Keratinocyte (primary cell): ENCODE results near the gene PUM1. TPM values are rescaled to one million over a fixed set of nuclear protein-coding genes. Genes with fewer than 3 reads are reported as not detected.

Experiments
- DNase-seq: peaks from one replicate; pipeline ENCODE4 v3.0.0-alpha.2; 2011; ENCODE audit warnings: low read depth, missing footprints, low spot score
- FAIRE-seq: peaks from 2 replicates; lab custom pipeline; 2011; peaks lifted over from hg19 to GRCh38; lab: Jason Lieb, UNC
- H2AFZ ChIP-seq: 2 replicates; pipeline ENCODE4 v1.6.0; 2012; ENCODE audit warnings: low read length, control low read depth, inconsistent platforms; ENCODE audit not compliant: control insufficient read depth
- H3K27ac ChIP-seq: 2 replicates; pipeline ENCODE4 v1.5.1; 2011; ENCODE audit warnings: low read length; ENCODE audit not compliant: control insufficient read depth, insufficient read depth
- H3K27me3 ChIP-seq: 3 replicates; pipeline ENCODE4 v1.6.0; 2011; ENCODE audit warnings: low read length; ENCODE audit not compliant: control insufficient read depth, insufficient read depth; ENCODE audit errors: extremely low read depth
- H3K36me3 ChIP-seq, 2 experiments: 2 replicates in 1 of 2; 3 replicates in 1 of 2; pipeline ENCODE4 v1.5.1; 2011; ENCODE audit warnings: low read length in 2 of 2, mild to moderate bottlenecking in 1 of 2; ENCODE audit not compliant: control insufficient read depth in 2 of 2, insufficient read depth in 2 of 2; ENCODE audit errors: extremely low read depth in 1 of 2
- H3K4me1 ChIP-seq: 3 replicates; pipeline ENCODE4 v1.5.1; 2011; ENCODE audit warnings: low read length; ENCODE audit not compliant: control insufficient read depth, insufficient read depth; ENCODE audit errors: extremely low read depth
- H3K4me2 ChIP-seq: 3 replicates; pipeline ENCODE4 v1.6.0; 2011; ENCODE audit warnings: low read depth, low read length; ENCODE audit not compliant: control insufficient read depth, insufficient read depth; ENCODE audit errors: extremely low read depth
- H3K4me3 ChIP-seq, 3 experiments: fragments of 200-600 bp in 1 of 3; sonication (generic) in 1 of 3; 2 replicates in 2 of 3; 3 replicates in 1 of 3; pipeline ENCODE4 v1.5.1; 2011 to 2016; ENCODE audit warnings: low read length in 3 of 3, mild to moderate bottlenecking in 3 of 3, control low read depth in 2 of 3, inconsistent platforms in 1 of 3, low read depth in 1 of 3, mixed read lengths in 1 of 3, mixed run types in 1 of 3, moderate library complexity in 1 of 3; ENCODE audit not compliant: control insufficient read depth in 2 of 3, insufficient read depth in 2 of 3; ENCODE audit errors: extremely low read depth in 1 of 3
- H3K79me2 ChIP-seq: 2 replicates; pipeline ENCODE4 v1.6.0; 2012; ENCODE audit warnings: low read length; ENCODE audit not compliant: control insufficient read depth, insufficient read depth
- H3K9ac ChIP-seq: 3 replicates; pipeline ENCODE4 v1.6.0; 2011; ENCODE audit warnings: low read length; ENCODE audit not compliant: control insufficient read depth, insufficient read depth; ENCODE audit errors: extremely low read depth
- H3K9me1 ChIP-seq: 3 replicates; pipeline ENCODE4 v1.6.0; 2011; ENCODE audit warnings: low read length; ENCODE audit not compliant: control insufficient read depth, insufficient read depth; ENCODE audit errors: extremely low read depth
- H3K9me3 ChIP-seq: 2 replicates; pipeline ENCODE4 v1.5.1; 2012; ENCODE audit warnings: low read depth, low read length; ENCODE audit not compliant: control insufficient read depth
- H4K20me1 ChIP-seq: 3 replicates; pipeline ENCODE4 v1.6.0; 2011; ENCODE audit warnings: low read length; ENCODE audit not compliant: control insufficient read depth, insufficient read depth; ENCODE audit errors: extremely low read depth
- EZH2 ChIP-seq: IDR thresholded peaks from one replicate; pipeline ENCODE4 v1.6.1; 2012; ENCODE audit warnings: inconsistent platforms, mild to moderate bottlenecking, low read length, moderate library complexity
- dilution Hi-C: fragments of 300-500 bp; cut with MboI; formaldehyde crosslinking; loops from one replicate; pipeline ENCODE4 v1.7.0; 2020; ENCODE audit warnings: low sequenced_read_pairs; ENCODE audit not compliant: extremely low pct_ligation_motif_present
- polyA plus RNA-seq, 5 experiments: library from polyadenylated mRNA; depleted of rRNA in 3 of 5; stranded (reverse) in 3 of 5; stranded (forward) in 1 of 5; unstranded in 1 of 5; fragments of >200 nt; gene quantifications; 1 replicate in 1 of 5; 2 replicates in 3 of 5; 3 replicates in 1 of 5; pipeline versions ENCODE4 v1.2.1 to v1.2.3, GENCODE V29; 2011 to 2012; ENCODE audit warnings: missing spikeins in 2 of 5, low read depth in 1 of 5, low replicate concordance in 1 of 5
- TF ChIP-seq, protein P1 (sequence below), 3 experiments: IDR thresholded peaks in 1 of 3; conservative IDR thresholded peaks in 1 of 3; optimal IDR thresholded peaks in 1 of 3; 2 replicates in 2 of 3; 3 replicates in 1 of 3; pipeline versions ENCODE3 to v1.5.1; 2011; ENCODE audit warnings: low read length in 3 of 3, mild to moderate bottlenecking in 3 of 3, moderate library complexity in 2 of 3, control low read depth in 1 of 3, inconsistent platforms in 1 of 3; ENCODE audit not compliant: insufficient read depth in 2 of 3; ENCODE audit errors: extremely low read depth in 1 of 3

PUM1 gene
- polyA plus RNA-seq, 1 donor (not counting 4 experiments of a cell fraction or from before 2014, with no cell fraction given) = 68.6 TPM

DNA sequence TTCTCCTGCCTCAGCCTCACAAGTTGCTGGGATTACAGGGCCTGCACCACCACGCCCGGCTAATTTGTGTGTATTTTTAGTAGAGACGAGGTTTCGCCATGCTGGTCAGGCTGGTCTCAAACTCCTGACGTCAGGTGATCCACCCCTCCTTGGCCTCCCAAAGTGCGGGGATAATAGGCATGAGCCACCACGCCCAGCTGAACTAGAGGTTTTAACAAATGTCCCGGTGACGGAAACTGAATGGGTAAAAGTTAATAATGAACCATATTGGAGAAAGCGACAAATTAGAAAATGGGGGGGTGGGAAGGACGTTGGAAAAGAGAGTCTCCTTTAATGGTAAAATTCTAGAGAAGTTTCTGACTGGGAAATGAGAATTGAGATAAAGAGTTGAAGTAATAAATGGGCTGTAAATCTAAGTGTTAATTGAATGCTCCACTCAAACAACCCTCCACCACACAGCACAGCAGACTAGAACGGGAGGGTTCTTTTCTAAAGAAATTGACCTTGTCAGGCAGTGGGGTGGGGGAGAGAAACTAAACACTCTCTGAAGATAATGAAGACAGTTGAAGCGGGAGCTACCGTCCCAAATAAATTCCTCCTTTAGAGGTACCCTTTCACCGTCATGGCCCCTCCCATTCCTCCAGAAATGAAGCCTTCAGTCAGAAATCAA, 46.9 kb upstream of the PUM1 start:
- no peak overlapping the region for H2AFZ ChIP-seq
- FAIRE-seq = no peak
- no peak overlapping the region for H3K27ac ChIP-seq
- no peaks in the 10 kb centered on the region for H3K79me2 ChIP-seq
- no peaks in the 10 kb centered on the region for H3K36me3 ChIP-seq
- H3K4me3 ChIP-seq = no peak overlapping the region
- TF ChIP-seq EZH2 = no peak
- TF ChIP-seq, protein P1, sequence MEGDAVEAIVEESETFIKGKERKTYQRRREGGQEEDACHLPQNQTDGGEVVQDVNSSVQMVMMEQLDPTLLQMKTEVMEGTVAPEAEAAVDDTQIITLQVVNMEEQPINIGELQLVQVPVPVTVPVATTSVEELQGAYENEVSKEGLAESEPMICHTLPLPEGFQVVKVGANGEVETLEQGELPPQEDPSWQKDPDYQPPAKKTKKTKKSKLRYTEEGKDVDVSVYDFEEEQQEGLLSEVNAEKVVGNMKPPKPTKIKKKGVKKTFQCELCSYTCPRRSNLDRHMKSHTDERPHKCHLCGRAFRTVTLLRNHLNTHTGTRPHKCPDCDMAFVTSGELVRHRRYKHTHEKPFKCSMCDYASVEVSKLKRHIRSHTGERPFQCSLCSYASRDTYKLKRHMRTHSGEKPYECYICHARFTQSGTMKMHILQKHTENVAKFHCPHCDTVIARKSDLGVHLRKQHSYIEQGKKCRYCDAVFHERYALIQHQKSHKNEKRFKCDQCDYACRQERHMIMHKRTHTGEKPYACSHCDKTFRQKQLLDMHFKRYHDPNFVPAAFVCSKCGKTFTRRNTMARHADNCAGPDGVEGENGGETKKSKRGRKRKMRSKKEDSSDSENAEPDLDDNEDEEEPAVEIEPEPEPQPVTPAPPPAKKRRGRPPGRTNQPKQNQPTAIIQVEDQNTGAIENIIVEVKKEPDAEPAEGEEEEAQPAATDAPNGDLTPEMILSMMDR (optimal IDR thresholded peaks at IDR 0.05 in 1 of 3, IDR thresholded peaks at IDR 0.05 in 1 of 3, conservative IDR thresholded peaks at IDR 0.05 in 1 of 3; ENCODE audit: extremely low read depth in 1 of 3, insufficient read depth in 2 of 3, low read length in 3 of 3) = no peak
- no peak overlapping the region for H3K9ac ChIP-seq
- no peak for DNase-seq
- H3K27me3 ChIP-seq = no peaks in the 10 kb centered on the region
- H3K9me3 ChIP-seq = no peaks in the 10 kb centered on the region
- H3K4me1 ChIP-seq = peaks cover 5% of the 10 kb centered on the region
- no peaks in the 10 kb centered on the region for H3K9me1 ChIP-seq
- H3K4me2 ChIP-seq = no peak overlapping the region
- no peaks in the 10 kb centered on the region for H4K20me1 ChIP-seq
- dilution Hi-C loops = no loop called here

DNA sequence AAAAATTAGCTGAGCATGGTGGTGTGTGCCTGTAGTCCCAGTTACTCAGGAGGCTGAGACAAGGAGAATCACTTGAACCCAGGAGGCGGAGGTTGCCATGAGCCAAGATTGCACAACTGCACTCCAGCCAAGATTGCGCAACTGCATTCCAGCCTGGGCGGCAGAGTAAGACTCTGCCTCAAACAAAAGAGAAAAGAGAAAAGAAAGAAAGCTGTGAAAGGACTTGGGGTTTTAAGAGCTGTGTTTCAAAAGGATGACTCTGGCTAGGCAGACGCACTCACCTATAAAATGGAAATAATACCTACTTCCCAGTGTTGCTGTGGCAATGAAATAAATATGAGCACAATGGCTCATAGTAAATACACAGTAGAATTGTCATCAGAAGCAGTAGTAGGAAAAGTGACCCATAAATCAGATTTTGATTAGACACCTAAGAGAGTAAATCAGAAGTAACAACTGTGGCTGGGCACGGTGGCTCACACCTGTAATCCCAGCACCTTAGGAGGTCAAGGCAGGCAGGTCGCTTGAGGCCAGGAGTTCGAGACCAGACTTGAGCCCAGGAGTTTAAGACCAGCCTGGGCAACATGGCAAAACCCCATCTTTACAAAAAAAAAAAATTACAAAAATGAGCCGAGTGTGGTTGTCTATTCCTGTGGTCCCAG, 45.9 kb upstream of the PUM1 start:
- H3K4me2 ChIP-seq = peak overlapping the region; percentile 48
- no peaks in the 10 kb centered on the region for H3K36me3 ChIP-seq
- no peak overlapping the region for H2AFZ ChIP-seq
- no peaks in the 10 kb centered on the region for H3K9me3 ChIP-seq
- dilution Hi-C loops = no loop called here
- no peaks in the 10 kb centered on the region for H4K20me1 ChIP-seq
- FAIRE-seq (no peak), DNase-seq (no peak)
- H3K4me1 ChIP-seq = peaks cover 5% of the 10 kb centered on the region
- H3K9me1 ChIP-seq = no peaks in the 10 kb centered on the region
- no peak overlapping the region for H3K9ac ChIP-seq
- no peak overlapping the region for H3K27ac ChIP-seq
- H3K27me3 ChIP-seq = no peaks in the 10 kb centered on the region
- no peak overlapping the region for H3K4me3 ChIP-seq
- TF ChIP-seq, protein P1 (optimal IDR thresholded peaks at IDR 0.05 in 1 of 3, IDR thresholded peaks at IDR 0.05 in 1 of 3, conservative IDR thresholded peaks at IDR 0.05 in 1 of 3; ENCODE audit: extremely low read depth in 1 of 3, insufficient read depth in 2 of 3, low read length in 3 of 3) = no peak
- TF ChIP-seq EZH2 = no peak
- H3K79me2 ChIP-seq = no peaks in the 10 kb centered on the region
